HepG2 (cell line): ENCODE data around the gene SGPL1. TPM values are rescaled to one million over a fixed set of nuclear protein-coding genes. Genes with fewer than 3 reads are reported as not detected.
A peak's percentile ranks its signal among the peaks of the same experiment; 100 is the strongest.

Experiments
- CTCF ChIP-seq: sonication (generic); formaldehyde crosslinking; IDR thresholded peaks from 2 replicates; pipeline ENCODE4 v1.5.0; 2020; ENCODE audit warnings: mild to moderate bottlenecking, missing genetic modification reagents, moderate library complexity
- DMTF1 ChIP-seq: sonication (generic); formaldehyde crosslinking; IDR thresholded peaks from 2 replicates; pipeline ENCODE4 v1.4.0; 2020; ENCODE audit warnings: mild to moderate bottlenecking, missing genetic modification reagents
- HMG20B ChIP-seq: conservative IDR thresholded peaks from 2 replicates; pipeline ENCODE4 v1.6.1; 2016; ENCODE audit warnings: missing genetic modification reagents, missing compliant biosample characterization
- IRF2 ChIP-seq: IDR thresholded peaks from 2 replicates; pipeline ENCODE4 v1.6.1; 2018; ENCODE audit warnings: missing genetic modification reagents, missing compliant biosample characterization
- JARID2 ChIP-seq: sonication (generic); formaldehyde crosslinking; IDR thresholded peaks from 2 replicates; pipeline ENCODE4 v1.8.1; 2023; ENCODE audit warnings: missing genetic modification reagents, inconsistent platforms; ENCODE audit not compliant: insufficient replicate concordance
- MYC ChIP-seq: sonication (generic); formaldehyde crosslinking; IDR thresholded peaks from 2 replicates; pipeline ENCODE4 v1.9.0; 2021; ENCODE audit warnings: missing genetic modification reagents, borderline replicate concordance
- NFE2 ChIP-seq: sonication (generic); formaldehyde crosslinking; IDR thresholded peaks from 2 replicates; pipeline ENCODE4 v1.4.0; 2020; ENCODE audit warnings: missing genetic modification reagents
- NKX3-1 ChIP-seq: sonication (generic); formaldehyde crosslinking; IDR thresholded peaks from 2 replicates; pipeline ENCODE4 v1.5.0; 2020; ENCODE audit warnings: missing genetic modification reagents
- NRL ChIP-seq: sonication (generic); formaldehyde crosslinking; IDR thresholded peaks from 2 replicates; pipeline ENCODE4 v1.5.0; 2020; ENCODE audit warnings: missing genetic modification reagents, mild to moderate bottlenecking, moderate library complexity, borderline replicate concordance
- PHB2 ChIP-seq: fragments of 450-650 bp; IDR thresholded peaks from 2 replicates; pipeline ENCODE4 v1.6.1; 2018; ENCODE audit not compliant: partially characterized antibody
- PRDM4 ChIP-seq: sonication (generic); formaldehyde crosslinking; IDR thresholded peaks from 2 replicates; pipeline ENCODE4 v1.9.0; 2021; ENCODE audit warnings: missing genetic modification reagents, borderline replicate concordance
- RFX1 ChIP-seq: fragments of 450-650 bp; IDR thresholded peaks from 2 replicates; pipeline ENCODE4 v1.6.1; 2017
- RFX5 ChIP-seq: IDR thresholded peaks from 2 replicates; pipeline ENCODE4 v1.6.1; 2011; ENCODE audit warnings: low read depth, low read length, improper control_type of control experiment
- SMARCE1 ChIP-seq: fragments of 450-650 bp; IDR thresholded peaks from 2 replicates; pipeline ENCODE4 v1.6.1; 2017; ENCODE audit warnings: borderline replicate concordance
- SRSF1 ChIP-seq: fragments of 200-400 bp; formaldehyde crosslinking; optimal IDR thresholded peaks from 2 replicates; pipeline ENCODE3; 2017; ENCODE audit warnings: mild to moderate bottlenecking, low read depth, low read length, moderate library complexity
- SRY ChIP-seq: sonication (generic); formaldehyde crosslinking; IDR thresholded peaks from 2 replicates; pipeline ENCODE4 v1.8.0; 2022; ENCODE audit warnings: mild to moderate bottlenecking, missing genetic modification reagents
- THAP7 ChIP-seq: sonication (generic); formaldehyde crosslinking; IDR thresholded peaks from 2 replicates; pipeline ENCODE4 v1.8.1; 2023; ENCODE audit warnings: mild to moderate bottlenecking, missing genetic modification reagents
- YEATS2 ChIP-seq: sonication (generic); formaldehyde crosslinking; IDR thresholded peaks from 2 replicates; pipeline ENCODE4 v1.4.0; 2020; ENCODE audit warnings: missing genetic modification reagents, borderline replicate concordance
- ZFAT ChIP-seq: sonication (generic); formaldehyde crosslinking; conservative IDR thresholded peaks from 2 replicates; pipeline ENCODE4 v1.8.1; 2023; ENCODE audit warnings: missing genetic modification reagents, inconsistent platforms
- ZFP36L2 ChIP-seq: sonication (generic); formaldehyde crosslinking; IDR thresholded peaks from 2 replicates; pipeline ENCODE4 v1.4.0; 2020; ENCODE audit warnings: missing genetic modification reagents
- ZNF326 ChIP-seq: sonication (generic); formaldehyde crosslinking; IDR thresholded peaks from 2 replicates; pipeline ENCODE4 v1.4.0; 2020; ENCODE audit warnings: missing genetic modification reagents, borderline replicate concordance
- ZNF550 ChIP-seq: sonication (generic); formaldehyde crosslinking; IDR thresholded peaks from 2 replicates; pipeline ENCODE4 v1.4.0; 2020; ENCODE audit warnings: mild to moderate bottlenecking, missing genetic modification reagents, borderline replicate concordance
- ZZZ3 ChIP-seq: sonication (generic); formaldehyde crosslinking; IDR thresholded peaks from 2 replicates; pipeline ENCODE4 v1.4.0; 2020; ENCODE audit warnings: missing genetic modification reagents, mild to moderate bottlenecking, borderline replicate concordance
- polyA plus RNA-seq, 8 experiments: library from polyadenylated mRNA; depleted of rRNA in 3 of 8; stranded (reverse) in 7 of 8; unstranded in 1 of 8; fragments of >200 nt; fragmentation: Illumina TruSeq in 4 of 8; extraction: Trizol in 4 of 8; gene quantifications; 2 replicates each; pipeline versions ENCODE4 v1.2.1 to v1.2.3, GENCODE V29; 2011 to 2016; ENCODE audit warnings: low read depth in 4 of 8, missing spikeins in 1 of 8, mixed read lengths in 1 of 8; ENCODE audit not compliant: insufficient read depth in 1 of 8
- total RNA-seq, 5 experiments: library from RNA; depleted of rRNA; stranded (reverse); fragments of >200 nt; fragmentation: Illumina TruSeq; extraction: Trizol; gene quantifications; 2 replicates each; pipeline ENCODE4 v1.2.3, GENCODE V29; 2016; ENCODE audit warnings: low read depth in 1 of 5

Gene SGPL1
- total and polyA plus RNA-seq, 2 of the 13 experiments (the other 11 are each of a cell fraction or from before 2014, with no cell fraction given), result 17.6 to 25.0 TPM

GRCh38 chr10:70887804-70888800, 72.4 kb downstream of the SGPL1 start, which contains the start of gene PCBD1 (continued):
- TF ChIP-seq JARID2 (CRISPR knock-in tag) (no peak), NKX3-1 (CRISPR knock-in tag) (no peak), SRSF1 (no peak), THAP7 (CRISPR knock-in tag) (0 out of 2 replicates have a peak, but pooled peaks have one; percentile 43), RFX5 (no peak), ZZZ3 (no peak), ZNF326 (no peak), YEATS2 (CRISPR knock-in tag) (peak; percentile 38; the same call in 1 of the 2 replicates), NRL (CRISPR knock-in tag) (0 out of 2 replicates have a peak, but pooled peaks have one; percentile 50), SRY (CRISPR knock-in tag) (peak; percentile 57; the same call in 1 of the 2 replicates), IRF2 (CRISPR knock-in tag) (0 out of 2 replicates have a peak, but pooled peaks have one; percentile 11), PRDM4 (CRISPR knock-in tag) (no peak), ZNF550 (CRISPR knock-in tag) (no peak), PHB2 (no peak), RFX1 (no peak), DMTF1 (CRISPR knock-in tag) (no peak), NFE2 (CRISPR knock-in tag) (no peak), ZFP36L2 (CRISPR knock-in tag) (no peak), HMG20B (CRISPR knock-in tag) (no peak), ZFAT (CRISPR knock-in tag) (no peak), MYC (peak; percentile 64; the same call in 1 of the 2 replicates), CTCF (peak; percentile 20; the same call in 1 of the 2 replicates), SMARCE1 (no peak)
